Measurements from ENCODE around the gene BCL2.

DNA sequence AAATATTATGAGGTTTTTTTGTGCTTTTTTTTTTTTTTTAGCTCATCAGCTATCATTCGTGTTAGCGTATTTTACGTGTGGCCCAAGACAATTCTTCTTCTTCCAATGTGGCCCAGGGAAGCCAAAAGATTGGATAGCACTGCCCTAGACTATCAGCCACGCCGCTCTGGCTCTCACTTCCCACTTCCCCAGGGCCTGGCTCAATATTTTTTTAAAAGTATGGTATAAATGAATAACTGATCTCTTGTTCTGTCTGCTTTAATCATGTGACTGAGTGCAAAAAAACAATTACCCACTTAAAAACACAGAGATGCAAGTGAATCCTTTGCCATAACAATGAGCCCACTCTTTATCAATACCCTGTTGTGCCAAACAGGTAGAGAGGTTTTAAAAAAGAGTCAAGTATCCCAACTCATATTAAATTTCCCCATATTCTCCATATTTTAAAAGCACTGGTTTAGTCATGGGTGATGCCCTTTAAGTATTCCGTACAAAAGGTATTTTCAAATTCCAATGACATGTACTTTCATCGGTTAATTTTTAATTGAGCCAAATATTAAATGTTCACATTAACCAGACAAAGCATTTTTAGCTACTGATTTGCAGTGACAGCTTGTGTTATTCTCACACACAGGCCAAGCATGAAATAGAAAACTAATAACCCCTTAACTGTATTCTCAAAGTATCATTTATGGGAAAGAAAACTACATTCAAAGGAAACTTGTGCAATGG is 12.6 kb downstream of the BCL2 start:
- TF ChIP-seq, protein P1, sequence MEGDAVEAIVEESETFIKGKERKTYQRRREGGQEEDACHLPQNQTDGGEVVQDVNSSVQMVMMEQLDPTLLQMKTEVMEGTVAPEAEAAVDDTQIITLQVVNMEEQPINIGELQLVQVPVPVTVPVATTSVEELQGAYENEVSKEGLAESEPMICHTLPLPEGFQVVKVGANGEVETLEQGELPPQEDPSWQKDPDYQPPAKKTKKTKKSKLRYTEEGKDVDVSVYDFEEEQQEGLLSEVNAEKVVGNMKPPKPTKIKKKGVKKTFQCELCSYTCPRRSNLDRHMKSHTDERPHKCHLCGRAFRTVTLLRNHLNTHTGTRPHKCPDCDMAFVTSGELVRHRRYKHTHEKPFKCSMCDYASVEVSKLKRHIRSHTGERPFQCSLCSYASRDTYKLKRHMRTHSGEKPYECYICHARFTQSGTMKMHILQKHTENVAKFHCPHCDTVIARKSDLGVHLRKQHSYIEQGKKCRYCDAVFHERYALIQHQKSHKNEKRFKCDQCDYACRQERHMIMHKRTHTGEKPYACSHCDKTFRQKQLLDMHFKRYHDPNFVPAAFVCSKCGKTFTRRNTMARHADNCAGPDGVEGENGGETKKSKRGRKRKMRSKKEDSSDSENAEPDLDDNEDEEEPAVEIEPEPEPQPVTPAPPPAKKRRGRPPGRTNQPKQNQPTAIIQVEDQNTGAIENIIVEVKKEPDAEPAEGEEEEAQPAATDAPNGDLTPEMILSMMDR (IDR thresholded peaks at IDR 0.05) = no peak
- no peak for TF ChIP-seq POLR2A (IDR thresholded peaks at IDR 0.05)
